ENCODE measurements around the gene PPP1R14D. TPM values are rescaled to one million over a fixed set of nuclear protein-coding genes. Genes with fewer than 3 reads are reported as not detected.

The PPP1R14D gene, protein sequence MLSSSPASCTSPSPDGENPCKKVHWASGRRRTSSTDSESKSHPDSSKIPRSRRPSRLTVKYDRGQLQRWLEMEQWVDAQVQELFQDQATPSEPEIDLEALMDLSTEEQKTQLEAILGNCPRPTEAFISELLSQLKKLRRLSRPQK
- not detected for total RNA-seq
- polyA plus RNA-seq = 10 to 100 TPM in 1 of 2 donors, not detected in 1; 22.3 TPM
- long read RNA-seq, donor 1 = 0 reads
- long read RNA-seq, donor 2 = 0 reads

DNA sequence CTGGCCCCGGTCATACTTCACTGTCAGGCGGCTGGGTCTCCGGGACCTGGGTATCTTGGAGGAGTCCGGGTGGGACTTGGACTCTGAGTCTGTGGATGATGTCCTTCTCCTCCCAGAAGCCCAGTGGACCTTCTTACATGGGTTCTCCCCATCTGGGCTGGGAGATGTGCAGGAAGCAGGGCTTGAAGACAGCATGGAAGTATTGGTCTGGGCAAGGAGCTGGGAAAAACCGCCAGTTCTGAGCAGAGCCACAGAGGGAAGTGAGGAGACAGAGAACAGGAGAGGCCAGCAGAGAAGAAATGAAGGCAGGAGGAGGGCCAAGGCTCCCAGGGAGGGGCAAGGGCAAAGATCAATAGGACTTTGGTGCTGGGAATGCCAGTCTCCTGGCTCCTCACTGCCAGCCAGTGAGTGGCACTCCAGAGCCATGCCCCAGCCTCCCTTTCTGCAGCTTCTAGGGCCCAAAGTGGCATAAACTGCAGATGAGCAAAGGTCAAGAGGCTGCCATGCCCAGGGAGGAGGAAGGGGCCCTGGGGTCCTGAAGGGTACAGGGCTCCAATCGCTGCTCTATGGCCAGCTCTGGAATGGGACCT lies at the start of gene PPP1R14D:
TSS of gene PPP1R14D (minus strand) at position 262 of the 590 bp plus-strand sequence. CDS start at position 195, 67 bp downstream.
- Histone ChIP-seq H3K36me3 (ENCODE audit: control insufficient read depth in 1 of 2, insufficient read depth in 2 of 2, low read length in 1 of 2) (no peaks in the 10 kb centered on the region), H3K27me3 (ENCODE audit: control insufficient read depth in 1 of 2, insufficient read depth in 2 of 2, low read length in 1 of 2) (no peaks in the 10 kb centered on the region), H3K27ac (ENCODE audit: low read depth in 1 of 2, low read length in 2 of 2) (no peak within 1 kb of the TSS), H3K4me1 (ENCODE audit: control insufficient read depth in 1 of 2, insufficient read depth in 2 of 2, low read length in 2 of 2) (no peaks in the 10 kb centered on the region), H3K4me3 (ENCODE audit: low read length in 2 of 2) (no peak within 1 kb of the TSS), H3K9me3 (ENCODE audit: control insufficient read depth, low read length) (no peaks in the 10 kb centered on the region)
- DNase-seq = peak in 1 of 2 donors; percentile 29
- intact Hi-C loops (cut with DNase I) = no loop called here
- WGBS, 2 donors = 84% methylated on average over 6 of the region's 6 CpGs
- ATAC-seq (ENCODE audit: low FRiP score) = no peak

DNA sequence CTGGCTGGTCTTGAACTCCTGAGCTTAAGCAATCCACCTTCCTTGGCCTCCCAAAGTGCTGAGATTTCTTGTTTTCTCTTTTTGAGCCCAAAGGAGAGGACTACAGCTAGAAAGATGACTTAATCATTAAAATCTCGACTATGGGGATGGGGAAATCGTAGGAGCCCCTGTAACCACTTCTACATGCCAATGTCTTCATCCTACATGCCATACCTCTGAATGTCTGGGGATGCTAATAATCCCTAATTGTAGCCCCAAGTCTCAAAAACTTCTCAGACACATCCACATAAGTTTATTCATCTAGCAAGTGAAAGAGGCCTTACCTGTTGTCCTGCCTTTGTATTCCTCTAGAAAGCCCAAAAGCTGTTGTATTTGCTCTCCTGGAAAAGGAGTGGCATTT lies 49.2 kb upstream of the PPP1R14D start:
- H3K4me3 ChIP-seq (ENCODE audit: low read length in 2 of 2) = no peak overlapping the region
- no peaks in the 10 kb centered on the region for H3K27me3 ChIP-seq (ENCODE audit: control insufficient read depth in 1 of 2, insufficient read depth in 2 of 2, low read length in 1 of 2)
- no peak for DNase-seq
- no peak for ATAC-seq (ENCODE audit: low FRiP score)
- WGBS, 2 donors = 75 to 87% methylated on average over 2 of the region's 2 CpGs
- intact Hi-C loops (cut with DNase I) = no loop called here
- no peaks in the 10 kb centered on the region for H3K4me1 ChIP-seq (ENCODE audit: control insufficient read depth in 1 of 2, insufficient read depth in 2 of 2, low read length in 2 of 2)
- no peak overlapping the region for H3K27ac ChIP-seq (ENCODE audit: low read depth in 1 of 2, low read length in 2 of 2)
- no peaks in the 10 kb centered on the region for H3K36me3 ChIP-seq (ENCODE audit: control insufficient read depth in 1 of 2, insufficient read depth in 2 of 2, low read length in 1 of 2)
- no peaks in the 10 kb centered on the region for H3K9me3 ChIP-seq (ENCODE audit: control insufficient read depth, low read length)

DNA sequence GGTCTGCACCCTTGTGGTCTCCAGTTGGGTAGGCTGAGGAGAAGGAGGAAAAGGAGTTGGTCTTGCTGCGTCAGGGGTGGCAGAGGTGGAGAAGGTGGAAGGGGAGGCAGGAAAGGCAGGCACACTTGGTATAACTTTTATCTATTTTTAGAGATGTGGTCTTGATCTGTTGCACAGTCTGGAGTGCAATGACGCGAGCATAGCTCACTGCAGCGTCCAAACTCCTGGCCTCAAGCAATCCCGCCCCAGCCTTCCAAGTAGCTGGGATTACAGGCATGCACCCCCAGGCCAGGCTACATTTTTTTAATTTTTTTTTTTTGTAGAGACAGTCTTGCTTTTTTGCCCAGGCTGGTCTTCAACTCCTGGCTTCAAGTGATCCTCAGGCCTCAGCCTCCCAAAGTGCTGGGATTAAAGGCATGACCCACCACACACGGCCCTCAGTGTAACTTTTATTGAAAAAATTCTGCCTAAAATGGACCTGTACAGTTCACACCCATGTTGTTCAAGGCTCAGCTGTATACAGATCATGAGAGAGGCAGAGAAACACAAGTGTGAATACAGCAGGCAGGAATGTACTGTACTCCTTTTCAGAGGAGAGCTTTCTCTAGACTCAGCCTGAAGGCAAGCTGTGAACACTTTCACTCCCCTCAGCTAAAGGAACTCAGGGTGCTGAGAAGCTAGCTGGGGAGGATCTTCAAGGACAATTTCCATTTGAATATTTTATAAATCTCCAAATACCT lies 47.7 kb upstream of the PPP1R14D start:
- H3K27me3 ChIP-seq (ENCODE audit: control insufficient read depth in 1 of 2, insufficient read depth in 2 of 2, low read length in 1 of 2) = no peaks in the 10 kb centered on the region
- DNase-seq = no peak
- H3K9me3 ChIP-seq (ENCODE audit: control insufficient read depth, low read length) = no peaks in the 10 kb centered on the region
- H3K4me1 ChIP-seq (ENCODE audit: control insufficient read depth in 1 of 2, insufficient read depth in 2 of 2, low read length in 2 of 2) = no peaks in the 10 kb centered on the region
- no peak for ATAC-seq (ENCODE audit: low FRiP score)
- H3K4me3 ChIP-seq (ENCODE audit: low read length in 2 of 2) = no peak overlapping the region
- no peaks in the 10 kb centered on the region for H3K36me3 ChIP-seq (ENCODE audit: control insufficient read depth in 1 of 2, insufficient read depth in 2 of 2, low read length in 1 of 2)
- intact Hi-C loops (cut with DNase I) = no loop called here
- H3K27ac ChIP-seq (ENCODE audit: low read depth in 1 of 2, low read length in 2 of 2) = no peak overlapping the region
- WGBS, 2 donors = 88 to 90% methylated on average over 6 of the region's 6 CpGs

DNA sequence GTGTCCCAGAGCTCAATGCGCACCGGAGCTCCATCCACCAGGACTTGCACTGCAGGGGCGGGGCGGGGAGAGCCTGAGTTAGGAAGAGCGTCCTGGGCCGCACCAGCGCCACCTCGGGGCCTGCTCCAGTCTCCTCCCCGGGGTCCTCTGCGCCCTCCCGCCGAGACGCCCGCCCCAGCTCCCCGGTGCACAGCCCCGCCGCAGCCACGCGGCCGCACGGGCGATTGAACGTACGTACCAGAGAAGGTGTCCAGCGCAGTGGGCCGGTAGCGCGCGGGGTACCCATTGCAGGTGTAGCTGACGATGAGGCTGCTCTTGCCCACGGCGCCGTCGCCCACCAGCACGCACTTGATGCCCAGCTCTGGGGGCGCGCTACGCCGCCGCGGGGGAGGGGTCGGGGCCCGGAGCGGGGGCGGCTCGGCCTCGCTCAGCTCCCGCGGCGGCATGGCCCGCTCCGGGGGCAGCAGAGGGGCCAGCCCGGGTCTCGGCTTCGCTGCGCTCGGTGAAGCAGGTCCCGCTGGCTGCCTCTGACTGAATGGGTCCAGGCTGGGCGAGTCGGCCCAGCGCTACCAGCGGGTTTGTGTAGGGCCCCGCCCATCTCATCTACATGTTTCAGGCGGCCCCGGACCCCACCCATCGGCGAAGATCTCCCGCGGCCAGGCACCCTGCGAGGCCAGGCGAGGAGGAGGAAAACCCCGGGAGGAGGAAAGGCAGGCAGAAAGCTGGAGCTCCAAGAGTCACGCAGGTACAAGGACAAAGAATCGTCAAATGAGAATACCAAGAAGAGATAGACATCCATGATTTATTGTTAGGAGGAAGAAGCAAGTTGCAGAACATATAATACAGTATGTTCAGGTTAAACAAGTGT lies 45.4 kb upstream of the PPP1R14D start, which contains the start of gene RHOV:
TSS of gene RHOV (minus strand) at position 541 of the 868 bp plus-strand sequence. CDS start at position 446, 95 bp downstream.
- ATAC-seq (ENCODE audit: low FRiP score) = peak; percentile 73
- intact Hi-C loops (cut with DNase I) = no loop called here
- no peaks in the 10 kb centered on the region for H3K4me1 ChIP-seq (ENCODE audit: control insufficient read depth in 1 of 2, insufficient read depth in 2 of 2, low read length in 2 of 2)
- peak within 1 kb of the TSS; percentile 12 to 56 for H3K4me3 ChIP-seq (ENCODE audit: low read length in 2 of 2)
- H3K9me3 ChIP-seq (ENCODE audit: control insufficient read depth, low read length) = no peaks in the 10 kb centered on the region
- 1 to 2% methylated on average over 58 to 74 of the region's 74 CpGs for WGBS, 2 donors
- H3K27me3 ChIP-seq (ENCODE audit: control insufficient read depth in 1 of 2, insufficient read depth in 2 of 2, low read length in 1 of 2) = no peaks in the 10 kb centered on the region
- DNase-seq = peak; percentile 63 to 84
- H3K36me3 ChIP-seq (ENCODE audit: control insufficient read depth in 1 of 2, insufficient read depth in 2 of 2, low read length in 1 of 2) = no peaks in the 10 kb centered on the region
- no peak within 1 kb of the TSS for H3K27ac ChIP-seq (ENCODE audit: low read depth in 1 of 2, low read length in 2 of 2)

DNA sequence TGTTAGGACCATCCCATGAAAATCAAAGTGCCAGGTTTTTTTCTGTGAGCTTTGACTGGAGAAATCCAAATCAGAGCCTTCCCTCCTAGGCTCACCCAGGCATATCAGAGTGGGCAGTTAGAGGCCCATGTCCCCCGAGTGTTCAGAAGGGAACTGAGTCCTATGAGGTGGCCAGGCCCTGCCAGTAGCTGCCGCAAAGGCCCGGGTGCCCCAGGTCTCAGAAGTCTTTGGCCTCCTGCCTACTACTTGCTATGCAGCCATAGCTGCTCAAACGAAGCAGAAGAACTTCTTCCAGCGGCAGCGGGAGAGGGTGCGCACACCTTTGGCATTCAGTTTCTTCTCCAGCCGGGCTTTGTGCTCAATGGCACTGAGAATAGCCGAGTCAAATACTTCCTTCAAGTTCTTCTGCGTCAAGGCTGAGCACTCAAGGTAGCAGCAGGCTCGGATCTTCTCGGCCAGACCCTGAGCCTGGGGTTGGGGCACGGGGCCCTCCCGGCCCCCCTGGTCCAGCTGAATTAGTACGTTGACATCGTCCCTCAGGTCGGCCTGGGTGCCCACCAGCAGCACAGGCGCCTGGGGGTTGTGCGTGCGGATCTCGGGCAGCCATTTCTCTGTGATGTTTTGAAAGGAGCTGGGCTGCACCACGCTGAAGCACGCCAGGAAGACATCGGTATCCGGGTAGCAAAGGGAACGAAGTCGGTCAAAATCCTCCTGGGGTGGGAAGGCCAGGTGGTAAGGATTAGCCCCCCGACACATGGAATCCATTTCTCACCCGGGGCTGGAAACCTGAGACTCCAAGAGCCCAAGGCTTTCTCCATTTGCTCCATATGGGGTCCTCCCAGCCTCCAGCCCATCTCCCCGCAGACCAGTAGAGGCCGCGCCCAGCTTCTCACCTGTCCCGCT lies 44.5 kb upstream of the PPP1R14D start:
- Histone ChIP-seq H3K9me3 (ENCODE audit: control insufficient read depth, low read length) (no peaks in the 10 kb centered on the region), H3K36me3 (ENCODE audit: control insufficient read depth in 1 of 2, insufficient read depth in 2 of 2, low read length in 1 of 2) (no peaks in the 10 kb centered on the region), H3K4me1 (ENCODE audit: control insufficient read depth in 1 of 2, insufficient read depth in 2 of 2, low read length in 2 of 2) (no peaks in the 10 kb centered on the region), H3K27me3 (ENCODE audit: control insufficient read depth in 1 of 2, insufficient read depth in 2 of 2, low read length in 1 of 2) (no peaks in the 10 kb centered on the region), H3K27ac (ENCODE audit: low read depth in 1 of 2, low read length in 2 of 2) (no peak overlapping the region), H3K4me3 (ENCODE audit: low read length in 2 of 2) (peak overlapping the region in 1 of 2 donors; percentile 12)
- 61% methylated on average over 32 to 33 of the region's 33 CpGs for WGBS, 2 donors
- no peak for ATAC-seq (ENCODE audit: low FRiP score)
- intact Hi-C loops (cut with DNase I) = no loop called here
- peak in 1 of 2 donors; percentile 32 for DNase-seq

DNA sequence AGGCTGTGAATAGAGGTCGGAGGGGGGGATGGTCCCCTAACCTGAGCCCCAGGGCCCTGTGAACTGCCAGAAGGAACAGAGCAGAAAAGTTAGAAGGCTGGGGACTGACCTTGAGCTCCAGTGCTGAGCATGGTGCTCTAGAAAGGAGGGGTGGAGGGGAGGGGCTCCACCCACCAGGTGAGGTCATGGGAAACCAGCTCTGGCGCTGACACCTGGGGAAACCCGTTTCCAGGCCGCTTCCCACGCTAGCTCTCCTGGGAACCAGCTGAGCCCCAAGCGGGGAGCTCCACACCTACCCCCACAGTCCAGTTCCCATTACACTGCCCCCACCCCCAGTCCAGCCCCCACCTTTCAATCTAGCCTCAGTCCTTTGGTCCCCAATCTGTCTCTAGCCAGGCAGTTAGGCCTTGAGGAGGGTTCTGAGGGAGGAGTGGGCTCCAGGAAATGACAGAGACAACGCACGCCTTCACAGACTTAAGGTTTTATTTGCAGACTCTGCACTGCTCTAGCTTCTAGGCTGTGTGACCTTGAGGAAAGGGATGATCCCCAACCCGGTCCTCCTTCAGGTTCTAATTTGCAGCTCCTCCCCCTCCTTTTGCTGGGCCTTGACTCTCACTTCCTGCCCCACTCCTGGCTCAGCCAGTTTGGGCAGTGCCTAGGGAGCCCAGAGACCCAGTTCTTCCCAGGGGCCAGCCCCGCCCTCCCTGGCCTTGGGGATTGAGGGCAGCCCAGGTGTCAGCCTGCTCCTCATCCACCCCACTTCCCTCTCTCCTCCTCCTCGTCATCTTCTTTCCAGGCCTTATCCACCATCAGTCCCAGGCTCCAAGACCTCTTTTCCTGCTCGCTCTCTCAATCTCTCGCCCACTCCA lies 43.5 kb upstream of the PPP1R14D start:
- Histone ChIP-seq H3K4me1 (ENCODE audit: control insufficient read depth in 1 of 2, insufficient read depth in 2 of 2, low read length in 2 of 2) (no peaks in the 10 kb centered on the region), H3K27me3 (ENCODE audit: control insufficient read depth in 1 of 2, insufficient read depth in 2 of 2, low read length in 1 of 2) (no peaks in the 10 kb centered on the region), H3K9me3 (ENCODE audit: control insufficient read depth, low read length) (no peaks in the 10 kb centered on the region), H3K27ac (ENCODE audit: low read depth in 1 of 2, low read length in 2 of 2) (no peak overlapping the region), H3K36me3 (ENCODE audit: control insufficient read depth in 1 of 2, insufficient read depth in 2 of 2, low read length in 1 of 2) (no peaks in the 10 kb centered on the region), H3K4me3 (ENCODE audit: low read length in 2 of 2) (no peak overlapping the region)
- DNase-seq (peak in 1 of 2 donors; percentile 23), ATAC-seq (ENCODE audit: low FRiP score) (no peak)
- WGBS, 2 donors = 91 to 92% methylated on average over 13 of the region's 13 CpGs
- intact Hi-C loops (cut with DNase I) = no loop called here

DNA sequence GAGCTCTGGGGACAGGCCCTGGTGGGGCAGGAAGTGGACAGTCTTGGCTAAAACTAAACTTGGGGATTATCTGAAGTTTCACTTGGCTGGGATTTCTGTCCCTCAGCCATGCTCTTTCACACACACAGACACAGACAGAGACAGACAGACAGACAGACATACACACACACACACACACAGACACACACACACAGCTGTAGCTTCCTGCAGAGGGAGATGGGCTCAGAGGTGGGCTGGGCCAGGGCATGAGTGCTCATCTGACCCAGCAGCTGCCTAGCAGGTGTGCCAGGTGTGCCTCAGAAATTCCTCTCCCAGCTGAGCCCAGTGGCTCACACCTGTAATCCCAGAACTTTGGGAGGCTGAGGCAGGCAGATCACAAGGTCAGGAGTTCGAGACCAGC lies 42.2 kb upstream of the PPP1R14D start:
- H3K27ac ChIP-seq (ENCODE audit: low read depth in 1 of 2, low read length in 2 of 2) = no peak overlapping the region
- WGBS, 2 donors = 98 to 100% methylated on average over 1 of the region's 1 CpG
- H3K27me3 ChIP-seq (ENCODE audit: control insufficient read depth in 1 of 2, insufficient read depth in 2 of 2, low read length in 1 of 2) = no peaks in the 10 kb centered on the region
- H3K4me1 ChIP-seq (ENCODE audit: control insufficient read depth in 1 of 2, insufficient read depth in 2 of 2, low read length in 2 of 2) = no peaks in the 10 kb centered on the region
- no peaks in the 10 kb centered on the region for H3K9me3 ChIP-seq (ENCODE audit: control insufficient read depth, low read length)
- DNase-seq (peak in 1 of 2 donors; percentile 20), ATAC-seq (ENCODE audit: low FRiP score) (no peak)
- intact Hi-C loops (cut with DNase I) = no loop called here
- no peak overlapping the region for H3K4me3 ChIP-seq (ENCODE audit: low read length in 2 of 2)
- no peaks in the 10 kb centered on the region for H3K36me3 ChIP-seq (ENCODE audit: control insufficient read depth in 1 of 2, insufficient read depth in 2 of 2, low read length in 1 of 2)

All from aorta (tissue), 5 donors.